NT2/D1 (cell line): ENCODE results near the gene SRCAP.

Experiments
- DNase-seq: peaks from one replicate; pipeline ENCODE4 v3.0.0-alpha.2; 2011; ENCODE audit warnings: low read depth, low spot score
- H3K27me3 ChIP-seq: 2 replicates; pipeline ENCODE4 v1.6.0; 2011; ENCODE audit warnings: mild to moderate bottlenecking; ENCODE audit not compliant: insufficient read length, insufficient read depth
- H3K36me3 ChIP-seq: 2 replicates; pipeline ENCODE4 v1.6.1; 2011; ENCODE audit warnings: mild to moderate bottlenecking, low read length, mixed read lengths; ENCODE audit not compliant: insufficient read depth, insufficient read length
- H3K4me1 ChIP-seq: 2 replicates; pipeline ENCODE4 v1.5.1; 2011; ENCODE audit not compliant: insufficient read depth, insufficient read length
- H3K4me3 ChIP-seq: 2 replicates; pipeline ENCODE4 v1.5.1; 2011; ENCODE audit warnings: low read depth; ENCODE audit not compliant: insufficient read length
- H3K9ac ChIP-seq: 2 replicates; pipeline ENCODE4 v1.6.0; 2011; ENCODE audit warnings: low read depth; ENCODE audit not compliant: insufficient read length
- H3K9me3 ChIP-seq: 2 replicates; pipeline ENCODE4 v1.5.1; 2011; ENCODE audit warnings: mild to moderate bottlenecking, low read length; ENCODE audit not compliant: insufficient read depth
- SUZ12 ChIP-seq: IDR thresholded peaks from 2 replicates; pipeline ENCODE4 v1.6.1; 2011; ENCODE audit not compliant: insufficient read length, insufficient read depth; ENCODE audit errors: extremely low read depth
- YY1 ChIP-seq: IDR thresholded peaks from 2 replicates; pipeline ENCODE4 v1.6.1; 2011; ENCODE audit not compliant: insufficient read length, insufficient read depth
- ZNF274 ChIP-seq: IDR thresholded peaks from 2 replicates; pipeline ENCODE4 v1.6.1; 2011; ENCODE audit warnings: mild to moderate bottlenecking, low read depth, low read length

Gene SRCAP

GRCh38 chr16:30724641-30725417, 25.9 kb downstream of the SRCAP start:
- Histone ChIP-seq H3K9ac (no peak overlapping the region), H3K4me3 (no peak overlapping the region), H3K36me3 (peaks cover 92% of the 10 kb centered on the region), H3K27me3 (no peaks in the 10 kb centered on the region), H3K9me3 (no peaks in the 10 kb centered on the region), H3K4me1 (no peaks in the 10 kb centered on the region)
- DNase-seq = no peak
- TF ChIP-seq SUZ12 (no peak), ZNF274 (no peak), YY1 (no peak)

GRCh38 chr16:30725418-30725792, 26.4 kb downstream of the SRCAP start:
- TF ChIP-seq SUZ12 = no peak
- no peak for TF ChIP-seq YY1
- Histone ChIP-seq H3K4me3 (no peak overlapping the region), H3K9ac (no peak overlapping the region), H3K4me1 (no peaks in the 10 kb centered on the region), H3K9me3 (no peaks in the 10 kb centered on the region), H3K27me3 (no peaks in the 10 kb centered on the region), H3K36me3 (peaks cover 91% of the 10 kb centered on the region)
- no peak for DNase-seq

- Histone ChIP-seq H3K4me1 (no peaks in the 10 kb centered on the region), H3K27me3 (no peaks in the 10 kb centered on the region), H3K36me3 (peaks cover 88% of the 10 kb centered on the region), H3K4me3 (no peak overlapping the region), H3K9ac (no peak overlapping the region), H3K9me3 (no peaks in the 10 kb centered on the region)
- no peak for DNase-seq
- TF ChIP-seq ZNF274 (no peak), SUZ12 (no peak), YY1 (no peak)
Measured at GRCh38 chr16:30728321-30728720, 29.4 kb downstream of the SRCAP start.

- Histone ChIP-seq H3K4me1 (no peaks in the 10 kb centered on the region), H3K27me3 (no peaks in the 10 kb centered on the region), H3K36me3 (peaks cover 87% of the 10 kb centered on the region), H3K9ac (no peak overlapping the region), H3K4me3 (no peak overlapping the region), H3K9me3 (no peaks in the 10 kb centered on the region)
- no peak for DNase-seq
- no peak for TF ChIP-seq YY1
- TF ChIP-seq SUZ12 = no peak
- no peak for TF ChIP-seq ZNF274
Measured at GRCh38 chr16:30728899-30729672, 30.1 kb downstream of the SRCAP start.

GRCh38 chr16:30731411-30731810, 32.4 kb downstream of the SRCAP start:
- peaks cover 84% of the 10 kb centered on the region for H3K36me3 ChIP-seq
- no peak overlapping the region for H3K4me3 ChIP-seq

GRCh38 chr16:30736995-30737793, 38.2 kb downstream of the SRCAP start:
- no peak for DNase-seq
- Histone ChIP-seq H3K4me1 (peaks cover 17% of the 10 kb centered on the region), H3K4me3 (no peak overlapping the region), H3K9ac (no peak overlapping the region), H3K36me3 (peaks cover 88% of the 10 kb centered on the region), H3K9me3 (no peaks in the 10 kb centered on the region), H3K27me3 (no peaks in the 10 kb centered on the region)
- TF ChIP-seq SUZ12 = no peak
- no peak for TF ChIP-seq ZNF274
- TF ChIP-seq YY1 = no peak

More at GRCh38 chr16:30731411-30731810, 32.4 kb downstream of the SRCAP start:
- Histone ChIP-seq H3K27me3 (no peaks in the 10 kb centered on the region), H3K9me3 (no peaks in the 10 kb centered on the region), H3K4me1 (no peaks in the 10 kb centered on the region), H3K9ac (no peak overlapping the region)
- TF ChIP-seq ZNF274 = no peak
- no peak for TF ChIP-seq SUZ12
- TF ChIP-seq YY1 = no peak
- DNase-seq = no peak
